ENCODE data around the gene VSIG10L2. TPM values are rescaled to one million over a fixed set of nuclear protein-coding genes. Genes with fewer than 3 reads are reported as not detected.

The VSIG10L2 gene
- total and polyA plus RNA-seq, 2 donors from 2014 or later, result not detected

Other genes with a start within 250 kb of the VSIG10L2 start
- gene PATE1, start 199.8 kb upstream of the VSIG10L2 start, total RNA-seq, result not detected
- not detected for gene PATE1, start 199.8 kb upstream of the VSIG10L2 start, polyA plus RNA-seq (ENCODE audit: insufficient read depth, low read depth, low replicate concordance)
- gene PATE2, start 167.2 kb upstream of the VSIG10L2 start, total RNA-seq, result not detected
- not detected for gene PATE2, start 167.2 kb upstream of the VSIG10L2 start, polyA plus RNA-seq (ENCODE audit: insufficient read depth, low read depth, low replicate concordance)
- gene PATE3, start 157.9 kb upstream of the VSIG10L2 start, total RNA-seq, result not detected
- not detected for gene PATE3, start 157.9 kb upstream of the VSIG10L2 start, polyA plus RNA-seq (ENCODE audit: insufficient read depth, low read depth, low replicate concordance)
- gene PATE4, start 112.7 kb upstream of the VSIG10L2 start, total RNA-seq, result not detected
- not detected for gene PATE4, start 112.7 kb upstream of the VSIG10L2 start, polyA plus RNA-seq (ENCODE audit: insufficient read depth, low read depth, low replicate concordance)
- gene HYLS1, start 58.4 kb upstream of the VSIG10L2 start, total RNA-seq, result 3.0 TPM
- gene HYLS1, start 58.4 kb upstream of the VSIG10L2 start, polyA plus RNA-seq (ENCODE audit: insufficient read depth, low read depth, low replicate concordance), result 4.9 TPM
- 9.4 TPM for gene PUS3, start 42.8 kb upstream of the VSIG10L2 start, total RNA-seq
- 9.9 TPM for gene PUS3, start 42.8 kb upstream of the VSIG10L2 start, polyA plus RNA-seq (ENCODE audit: insufficient read depth, low read depth, low replicate concordance)
- gene DDX25, start 41.5 kb upstream of the VSIG10L2 start, total RNA-seq, result 1.1 TPM
- 3.8 TPM for gene DDX25, start 41.5 kb upstream of the VSIG10L2 start, polyA plus RNA-seq (ENCODE audit: insufficient read depth, low read depth, low replicate concordance)
- 4.0 TPM for gene CDON, start 116.8 kb downstream of the VSIG10L2 start, total RNA-seq
- 0.45 TPM for gene CDON, start 116.8 kb downstream of the VSIG10L2 start, polyA plus RNA-seq (ENCODE audit: insufficient read depth, low read depth, low replicate concordance)

Data from kidney (tissue), 2 donors.